C4-2B (cell line): Measurements from ENCODE around the gene PPP1R12B.

ENCODE experiments used
- ZFX ChIP-seq: fragments of 450-650 bp; IDR thresholded peaks from 2 replicates; pipeline ENCODE4 v1.6.1; 2017
- TF ChIP-seq, protein P1 (sequence below): fragments of 450-650 bp; conservative IDR thresholded peaks from 2 replicates; pipeline ENCODE4 v1.5.1; 2017; ENCODE audit warnings: mild to moderate bottlenecking

- TF ChIP-seq, protein P1, sequence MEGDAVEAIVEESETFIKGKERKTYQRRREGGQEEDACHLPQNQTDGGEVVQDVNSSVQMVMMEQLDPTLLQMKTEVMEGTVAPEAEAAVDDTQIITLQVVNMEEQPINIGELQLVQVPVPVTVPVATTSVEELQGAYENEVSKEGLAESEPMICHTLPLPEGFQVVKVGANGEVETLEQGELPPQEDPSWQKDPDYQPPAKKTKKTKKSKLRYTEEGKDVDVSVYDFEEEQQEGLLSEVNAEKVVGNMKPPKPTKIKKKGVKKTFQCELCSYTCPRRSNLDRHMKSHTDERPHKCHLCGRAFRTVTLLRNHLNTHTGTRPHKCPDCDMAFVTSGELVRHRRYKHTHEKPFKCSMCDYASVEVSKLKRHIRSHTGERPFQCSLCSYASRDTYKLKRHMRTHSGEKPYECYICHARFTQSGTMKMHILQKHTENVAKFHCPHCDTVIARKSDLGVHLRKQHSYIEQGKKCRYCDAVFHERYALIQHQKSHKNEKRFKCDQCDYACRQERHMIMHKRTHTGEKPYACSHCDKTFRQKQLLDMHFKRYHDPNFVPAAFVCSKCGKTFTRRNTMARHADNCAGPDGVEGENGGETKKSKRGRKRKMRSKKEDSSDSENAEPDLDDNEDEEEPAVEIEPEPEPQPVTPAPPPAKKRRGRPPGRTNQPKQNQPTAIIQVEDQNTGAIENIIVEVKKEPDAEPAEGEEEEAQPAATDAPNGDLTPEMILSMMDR = peak; percentile 98
- no peak for TF ChIP-seq ZFX
Observed at GRCh38 chr1:202315576-202316168, 32.8 kb upstream of the PPP1R12B start.
